ENCODE results near the gene LILRA1.

GRCh38 chr19:54626757-54627156 is 33.3 kb downstream of the LILRA1 start:
- TF ChIP-seq REST (IDR thresholded peaks at IDR 0.05; ENCODE audit: insufficient replicate concordance, low read depth) (no peak), POLR2AphosphoS5 (IDR thresholded peaks at IDR 0.05; ENCODE audit: low read depth) (no peak), CTCF (IDR thresholded peaks at IDR 0.05; ENCODE audit: insufficient read depth, low read length) (no peak)

All from HL-60 (cell line).